H9 (cell line): ENCODE results near the gene TTC3. TPM values are rescaled to one million over a fixed set of nuclear protein-coding genes. Genes with fewer than 3 reads are reported as not detected.

ENCODE experiments used
- DNase-seq: peaks from one replicate; pipeline ENCODE4 v3.0.0-alpha.2; 2017
- H2AFZ ChIP-seq: one replicate; pipeline ENCODE4 v1.6.1; 2013; ENCODE audit warnings: mild to moderate bottlenecking, low read length, control low read depth, moderate library complexity
- H2AK5ac ChIP-seq: 2 replicates; pipeline ENCODE4 v1.6.1; 2013; ENCODE audit warnings: low read length, control low read depth, mixed read lengths; ENCODE audit not compliant: insufficient read length
- H2BK120ac ChIP-seq: one replicate; pipeline ENCODE4 v1.6.1; 2013; ENCODE audit warnings: low read depth, mild to moderate bottlenecking, low read length, control low read depth, inconsistent platforms; ENCODE audit not compliant: poor library complexity, severe bottlenecking
- H2BK12ac ChIP-seq: 2 replicates; pipeline ENCODE4 v1.6.1; 2013; ENCODE audit warnings: low read length, control low read depth, mixed read lengths, low read depth; ENCODE audit not compliant: insufficient read length
- H2BK15ac ChIP-seq: 2 replicates; pipeline ENCODE4 v1.6.1; 2013; ENCODE audit warnings: low read depth, low read length, control low read depth
- H2BK20ac ChIP-seq: one replicate; pipeline ENCODE4 v1.6.1; 2013; ENCODE audit warnings: low read depth, mild to moderate bottlenecking, low read length, control low read depth, inconsistent platforms; ENCODE audit not compliant: poor library complexity, severe bottlenecking
- H2BK5ac ChIP-seq: 2 replicates; pipeline ENCODE4 v1.6.1; 2013; ENCODE audit warnings: low read length, control low read depth, mixed read lengths; ENCODE audit not compliant: insufficient read length
- H3K14ac ChIP-seq: 2 replicates; pipeline ENCODE4 v1.6.1; 2013; ENCODE audit warnings: low read length, control low read depth; ENCODE audit not compliant: insufficient read depth
- H3K18ac ChIP-seq: 2 replicates; pipeline ENCODE4 v1.6.1; 2013; ENCODE audit warnings: low read depth, mild to moderate bottlenecking, mixed read lengths, low read length, control low read depth; ENCODE audit not compliant: insufficient read length
- H3K23ac ChIP-seq: 2 replicates; pipeline ENCODE4 v1.6.1; 2013; ENCODE audit warnings: low read length, control low read depth, mixed read lengths, low read depth; ENCODE audit not compliant: insufficient read length
- H3K23me2 ChIP-seq: 2 replicates; pipeline ENCODE4 v1.6.1; 2013; ENCODE audit warnings: low read depth, mild to moderate bottlenecking, mixed read lengths, low read length, control low read depth; ENCODE audit not compliant: insufficient read length, poor library complexity, severe bottlenecking
- H3K27ac ChIP-seq: 2 replicates; pipeline ENCODE4 v1.5.1; 2013; ENCODE audit warnings: low read length, control low read depth, mixed read lengths, low read depth; ENCODE audit not compliant: insufficient read length
- H3K27me3 ChIP-seq: 2 replicates; pipeline ENCODE4 v1.6.1; 2013; ENCODE audit warnings: low read length, control low read depth, inconsistent platforms; ENCODE audit not compliant: insufficient read depth
- H3K4ac ChIP-seq: 2 replicates; pipeline ENCODE4 v1.6.1; 2013; ENCODE audit warnings: low read depth, mild to moderate bottlenecking, control low read depth, inconsistent platforms, low read length, moderate library complexity
- H3K4me1 ChIP-seq: 2 replicates; pipeline ENCODE4 v1.6.1; 2013; ENCODE audit warnings: low read length, control low read depth, inconsistent platforms; ENCODE audit not compliant: insufficient read depth
- H3K4me2 ChIP-seq: 2 replicates; pipeline ENCODE4 v1.6.1; 2013; ENCODE audit warnings: low read length, control low read depth, mixed read lengths; ENCODE audit not compliant: insufficient read length, insufficient read depth
- H3K56ac ChIP-seq: 2 replicates; pipeline ENCODE4 v1.6.1; 2013; ENCODE audit warnings: low read depth, mild to moderate bottlenecking, mixed read lengths, low read length, control low read depth; ENCODE audit not compliant: insufficient read length
- H3K79me1 ChIP-seq: 2 replicates; pipeline ENCODE4 v1.6.1; 2013; ENCODE audit warnings: low read depth, mild to moderate bottlenecking, moderate library complexity, low read length, control low read depth, inconsistent platforms; ENCODE audit not compliant: insufficient read depth, poor library complexity, severe bottlenecking
- H3K79me2 ChIP-seq: 2 replicates; pipeline ENCODE4 v1.6.1; 2013; ENCODE audit warnings: low read length, control low read depth, inconsistent platforms; ENCODE audit not compliant: insufficient read depth
- H3K9ac ChIP-seq: 2 replicates; pipeline ENCODE4 v1.6.1; 2013; ENCODE audit warnings: low read length, control low read depth, mixed read lengths; ENCODE audit not compliant: insufficient read length; ENCODE audit errors: extremely low read depth
- H3K9me3 ChIP-seq: one replicate; pipeline ENCODE4 v1.6.1; 2013; ENCODE audit warnings: low read depth, low read length, inconsistent platforms; ENCODE audit not compliant: control insufficient read depth
- H3T11ph ChIP-seq: one replicate; pipeline ENCODE4 v1.6.1; 2013; ENCODE audit warnings: mild to moderate bottlenecking, low read length, control low read depth, inconsistent platforms
- H4K20me1 ChIP-seq: one replicate; pipeline ENCODE4 v1.6.1; 2013; ENCODE audit not compliant: control insufficient read depth, insufficient read length, insufficient read depth
- H4K5ac ChIP-seq: 2 replicates; pipeline ENCODE4 v1.6.1; 2013; ENCODE audit warnings: low read depth, mild to moderate bottlenecking, mixed read lengths, low read length, control low read depth; ENCODE audit not compliant: insufficient read length
- H4K8ac ChIP-seq: replicated peaks from 2 replicates; pipeline ENCODE4 v1.6.1; 2013; ENCODE audit warnings: low read length, control low read depth, mixed read lengths, low read depth; ENCODE audit not compliant: insufficient read length
- H4K91ac ChIP-seq: 2 replicates; pipeline ENCODE4 v1.6.1; 2013; ENCODE audit warnings: low read depth, mild to moderate bottlenecking, moderate library complexity, mixed read lengths, low read length, control low read depth; ENCODE audit not compliant: insufficient read length
- H3K27ac Mint-ChIP-seq, 3 experiments: 2 replicates in 2 of 3; 3 replicates in 1 of 3; pipeline ENCODE4 v1.8.0; 2020 to 2021; ENCODE audit warnings: mixed read lengths in 3 of 3, mild to moderate bottlenecking in 1 of 3, moderate library complexity in 1 of 3
- H3K27me3 Mint-ChIP-seq: 2 replicates; pipeline ENCODE4 v1.8.0; 2021; ENCODE audit warnings: low read depth, mild to moderate bottlenecking, moderate library complexity, mixed read lengths
- H3K36me3 Mint-ChIP-seq, 3 experiments: 2 replicates in 2 of 3; 3 replicates in 1 of 3; pipeline ENCODE4 v1.8.0; 2020 to 2021; ENCODE audit warnings: low read depth in 3 of 3, mixed read lengths in 3 of 3; ENCODE audit not compliant: insufficient read depth in 1 of 3
- H3K4me1 Mint-ChIP-seq, 2 experiments: 2 replicates each; pipeline ENCODE4 v1.8.0; 2020; ENCODE audit warnings: mixed read lengths in 2 of 2
- H3K4me3 Mint-ChIP-seq, 2 experiments: 2 replicates in 1 of 2; 3 replicates in 1 of 2; pipeline ENCODE4 v1.8.0; 2020 to 2021; ENCODE audit warnings: mild to moderate bottlenecking in 2 of 2, mixed read lengths in 2 of 2, moderate library complexity in 1 of 2
- H3K9me3 Mint-ChIP-seq, 2 experiments: 2 replicates in 1 of 2; 3 replicates in 1 of 2; pipeline ENCODE4 v1.8.0; 2020; ENCODE audit warnings: mild to moderate bottlenecking in 2 of 2, mixed read lengths in 2 of 2, moderate library complexity in 1 of 2
- CTCF ChIP-seq: fragments of 200-600 bp; sonication (generic); conservative IDR thresholded peaks from 3 replicates; pipeline ENCODE4 v1.8.0; 2021; ENCODE audit warnings: antibody characterized with exemption, mild to moderate bottlenecking
- WGBS: extraction: QIAGEN DNeasy Blood & Tissue Kit; methylation state at CpG from one replicate; pipeline ENCODE4 v1.1.7; 2013; ENCODE audit warnings: missing lambda C conversion rate, low lambda C conversion rate, mixed read lengths; ENCODE audit not compliant: insufficient read length; ENCODE audit errors: extremely low coverage; 5-methylcytosine and 5-hydroxymethylcytosine counted together
- total RNA-seq: library from RNA; stranded (reverse); gene quantifications from 2 replicates; pipeline ENCODE4 v1.2.1, GENCODE V29; 2021

TTC3 gene
- total RNA-seq, 1 experiment from 2014 or later: 46.5 TPM

GRCh38 chr21:37153935-37154350 lies 80.9 kb downstream of the TTC3 start:
- Mint-ChIP-seq H3K27me3 (no peaks in the 10 kb centered on the region), H3K9me3 (no peaks in the 10 kb centered on the region), H3K4me1 (peaks cover 7 to 10% of the 10 kb centered on the region in 2 experiments), H3K27ac (no peak overlapping the region), H3K36me3 (peaks cover 4 to 8% (median 7%) of the 10 kb centered on the region in 3 experiments; a peak in 5 of 7 replicates), H3K4me3 (no peak overlapping the region)
- Histone ChIP-seq H4K8ac (no peak overlapping the region), H2BK12ac (no peak overlapping the region), H2AFZ (no peak overlapping the region), H3K23ac (no peak overlapping the region), H3K27me3 (no peaks in the 10 kb centered on the region), H3T11ph (no peak overlapping the region), H3K4me1 (no peaks in the 10 kb centered on the region), H2BK15ac (no peak overlapping the region), H3K9me3 (no peaks in the 10 kb centered on the region), H3K23me2 (no peaks in the 10 kb centered on the region), H3K18ac (no peak overlapping the region), H2AK5ac (no peak overlapping the region), H2BK20ac (no peak overlapping the region), H2BK120ac (no peak overlapping the region), H3K9ac (no peak overlapping the region), H3K4me2 (no peak overlapping the region), H3K4ac (no peak overlapping the region), H4K20me1 (no peaks in the 10 kb centered on the region), H3K14ac (no peak overlapping the region), H3K79me1 (no peaks in the 10 kb centered on the region), H2BK5ac (no peak overlapping the region), H3K56ac (no peak overlapping the region), H3K27ac (no peak overlapping the region), H4K91ac (no peak overlapping the region), H4K5ac (no peak overlapping the region), H3K79me2 (no peaks in the 10 kb centered on the region)
- no peak for DNase-seq
- TF ChIP-seq CTCF: no peak
- no CpG with 5 or more reads among the region's 9 CpGs for WGBS
